Liver (tissue), 9 donors: ENCODE data around the gene TWIST1. TPM values are rescaled to one million over a fixed set of nuclear protein-coding genes. Genes with fewer than 3 reads are reported as not detected.

ENCODE experiments used
- DNase-seq: peaks from one replicate; pipeline ENCODE4 v3.0.0-alpha.2; 2017; ENCODE audit warnings: low spot score
- H3K27ac ChIP-seq, 2 donors: one replicate each; pipeline ENCODE4 v1.7.0; 2013; ENCODE audit warnings: inconsistent platforms in 2 of 2, low read length in 2 of 2, control low read depth in 1 of 2, low read depth in 1 of 2, mild to moderate bottlenecking in 1 of 2
- H3K27me3 ChIP-seq, 4 donors: one replicate each; pipeline versions ENCODE4 v1.6.1 to v1.7.0; 2013; ENCODE audit warnings: low read length in 3 of 4, inconsistent platforms in 1 of 4, mild to moderate bottlenecking in 1 of 4, moderate library complexity in 1 of 4; ENCODE audit not compliant: control insufficient read depth in 4 of 4, insufficient read depth in 4 of 4
- H3K36me3 ChIP-seq, 4 donors: one replicate each; pipeline versions ENCODE4 v1.6.1 to v1.7.0; 2013; ENCODE audit warnings: low read length in 3 of 4, mild to moderate bottlenecking in 3 of 4, low read depth in 1 of 4, moderate library complexity in 1 of 4; ENCODE audit not compliant: control insufficient read depth in 4 of 4, insufficient read depth in 3 of 4
- H3K4me1 ChIP-seq, 4 donors: one replicate each; pipeline versions ENCODE4 v1.6.1 to v1.7.0; 2013; ENCODE audit warnings: low read length in 3 of 4, mild to moderate bottlenecking in 3 of 4, moderate library complexity in 1 of 4; ENCODE audit not compliant: control insufficient read depth in 4 of 4, insufficient read depth in 4 of 4
- H3K4me3 ChIP-seq, 3 donors: one replicate each; pipeline versions ENCODE4 v1.6.1 to v1.7.0; 2013; ENCODE audit warnings: low read length in 3 of 3, control low read depth in 1 of 3, low read depth in 1 of 3, mild to moderate bottlenecking in 1 of 3
- H3K9ac ChIP-seq, 2 donors: one replicate each; pipeline ENCODE4 v1.7.0; 2013; ENCODE audit warnings: low read length in 2 of 2, mild to moderate bottlenecking in 2 of 2, moderate library complexity in 2 of 2, control low read depth in 1 of 2, low read depth in 1 of 2
- H3K9me3 ChIP-seq, 4 donors: one replicate each; pipeline versions ENCODE4 v1.6.1 to v1.7.0; 2013; ENCODE audit warnings: low read length in 3 of 4; ENCODE audit not compliant: control insufficient read depth in 4 of 4
- CTCF ChIP-seq: fragments of 150-350 bp; IDR thresholded peaks from 2 replicates; pipeline ENCODE4 v1.5.1; 2017; ENCODE audit warnings: improper control_type of control experiment, low read depth, low read length; ENCODE audit not compliant: missing input control
- EGR1 ChIP-seq, 2 donors: IDR thresholded peaks; 2 replicates each; pipeline ENCODE4 v1.6.1; 2016 to 2018; ENCODE audit warnings: antibody characterized with exemption in 2 of 2, low read depth in 2 of 2
- FOXA1 ChIP-seq: IDR thresholded peaks from 2 replicates; pipeline ENCODE4 v1.6.1; 2016; ENCODE audit warnings: antibody characterized with exemption
- GABPA ChIP-seq, 2 donors: IDR thresholded peaks in 1 of 2; conservative IDR thresholded peaks in 1 of 2; 2 replicates each; pipeline ENCODE4 v1.6.1; 2016; ENCODE audit warnings: antibody characterized with exemption in 2 of 2, mild to moderate bottlenecking in 1 of 2, moderate library complexity in 1 of 2
- HNF4G ChIP-seq: IDR thresholded peaks from 2 replicates; pipeline ENCODE4 v1.6.1; 2016; ENCODE audit warnings: antibody characterized with exemption
- MAX ChIP-seq: IDR thresholded peaks from 2 replicates; pipeline ENCODE4 v1.6.1; 2016; ENCODE audit warnings: antibody characterized with exemption
- NR2F2 ChIP-seq: IDR thresholded peaks from 2 replicates; pipeline ENCODE4 v1.6.1; 2016; ENCODE audit warnings: antibody characterized with exemption
- RAD21 ChIP-seq, 2 donors: IDR thresholded peaks; 2 replicates each; pipeline ENCODE4 v1.6.1; 2016; ENCODE audit warnings: antibody characterized with exemption in 2 of 2, mild to moderate bottlenecking in 2 of 2
- RXRA ChIP-seq, 2 donors: IDR thresholded peaks; 2 replicates each; pipeline ENCODE4 v1.6.1; 2017 to 2018; ENCODE audit warnings: antibody characterized with exemption in 2 of 2, mild to moderate bottlenecking in 1 of 2
- SP1 ChIP-seq: IDR thresholded peaks from 2 replicates; pipeline ENCODE4 v1.6.1; 2018; ENCODE audit warnings: antibody characterized with exemption, mild to moderate bottlenecking
- TAF1 ChIP-seq: conservative IDR thresholded peaks from 2 replicates; pipeline ENCODE4 v1.6.1; 2016; ENCODE audit warnings: antibody characterized with exemption, mild to moderate bottlenecking
- YY1 ChIP-seq: IDR thresholded peaks from 2 replicates; pipeline ENCODE4 v1.6.1; 2016; ENCODE audit warnings: antibody characterized with exemption, mild to moderate bottlenecking
- ZBTB33 ChIP-seq: IDR thresholded peaks from 2 replicates; pipeline ENCODE4 v1.6.1; 2016; ENCODE audit warnings: antibody characterized with exemption
- WGBS: extraction: QIAGEN DNeasy Blood & Tissue Kit; methylation state at CpG from one replicate; pipeline ENCODE4 v1.1.7; 2013; 5-methylcytosine and 5-hydroxymethylcytosine counted together
- polyA plus RNA-seq, 2 donors: library from polyadenylated mRNA; stranded (reverse) in 1 of 2; unstranded in 1 of 2; fragments of 200-250 nt in 1 of 2; fragments of >200 nt in 1 of 2; fragmentation: Nextera tagmentation in 1 of 2; extraction: Ambion mirVana in 1 of 2; gene quantifications; one replicate each; pipeline versions ENCODE4 v1.2.1 to v1.2.3, GENCODE V29; 2013 to 2015
- total RNA-seq, 2 donors: library from RNA; depleted of rRNA; stranded (reverse); fragments of >200 nt; gene quantifications; one replicate each; pipeline ENCODE4 v1.2.3, GENCODE V29; 2014
- donor health status: healthy.
- donor health status: healthy.
- donor health status: healthy.
- donor health status: healthy.
- donor health status: healthy.

TWIST1 gene
- total and polyA plus RNA-seq, 4 donors: 0.15 to 0.19 (median 0.17) TPM; not detected in 1

GRCh38 chr7:19110026-19110730 lies 7.3 kb downstream of the TWIST1 start:
- Histone ChIP-seq H3K27me3 (peaks cover 0 to 44% (median 8%) of the 10 kb centered on the region in 4 donors), H3K36me3 (no peaks in the 10 kb centered on the region), H3K4me1 (peaks cover 0 to 16% (median 6%) of the 10 kb centered on the region in 4 donors), H3K9me3 (peaks cover 0 to 3% (median under 1%) of the 10 kb centered on the region in 4 donors), H3K27ac (no peak overlapping the region), H3K4me3 (no peak overlapping the region), H3K9ac (no peak overlapping the region)
- 17% methylated on average over 11 of the region's 11 CpGs for WGBS
- no peak for DNase-seq
- TF ChIP-seq CTCF (no peak), SP1 (no peak), ZBTB33 (no peak), FOXA1 (no peak)

- Histone ChIP-seq H3K27me3 (peaks cover 0 to 44% (median 9%) of the 10 kb centered on the region in 4 donors), H3K27ac (no peak overlapping the region), H3K36me3 (no peaks in the 10 kb centered on the region), H3K9me3 (peaks cover 0 to 3% (median under 1%) of the 10 kb centered on the region in 4 donors), H3K4me3 (no peak overlapping the region), H3K9ac (no peak overlapping the region), H3K4me1 (peaks cover 0 to 16% (median 6%) of the 10 kb centered on the region in 4 donors)
- WGBS: 19% methylated on average over 11 of the region's 11 CpGs
- no peak for TF ChIP-seq CTCF
- TF ChIP-seq RXRA (IDR thresholded peaks at IDR 0.05): no peak
- TF ChIP-seq EGR1 (IDR thresholded peaks at IDR 0.05; ENCODE audit: low read depth in 2 of 2): no peak
- TF ChIP-seq MAX: no peak
- TF ChIP-seq HNF4G: no peak
- no peak for TF ChIP-seq YY1
- no peak for TF ChIP-seq RAD21 (IDR thresholded peaks at IDR 0.05)
- no peak for TF ChIP-seq ZBTB33
- TF ChIP-seq GABPA (IDR thresholded peaks at IDR 0.05 in 1 of 2, conservative IDR thresholded peaks at IDR 0.05 in 1 of 2): no peak
- no peak for TF ChIP-seq NR2F2
- TF ChIP-seq SP1: no peak
- TF ChIP-seq TAF1: no peak
- no peak for DNase-seq
These were observed 8.2 kb downstream of the TWIST1 start for GRCh38 chr7:19109000-19109946.
